Measurements from ENCODE around the gene PRR18. TPM values are rescaled to one million over a fixed set of nuclear protein-coding genes. Genes with fewer than 3 reads are reported as not detected.

Gene PRR18
- total and polyA plus RNA-seq, 2 of the 13 experiments (the other 11 are each of a cell fraction or from before 2014, with no cell fraction given): 0.04 TPM

GRCh38 chr6:166330612-166331011, 22.4 kb upstream of the PRR18 start (continued):
- no peak for TF ChIP-seq FOXK1 (CRISPR knock-in tag; IDR thresholded peaks at IDR 0.05; ENCODE audit: borderline replicate concordance, low read depth)
- TF ChIP-seq ZNF230 (CRISPR knock-in tag; IDR thresholded peaks at IDR 0.05): no peak
- no peak for TF ChIP-seq SMARCE1 (IDR thresholded peaks at IDR 0.05; ENCODE audit: borderline replicate concordance)
- no peak for TF ChIP-seq PTBP1 (IDR thresholded peaks at IDR 0.05; ENCODE audit: low read depth, low read length, poor library complexity, severe bottlenecking)
- no peak for TF ChIP-seq RNF219 (CRISPR knock-in tag; IDR thresholded peaks at IDR 0.05)
- TF ChIP-seq ZNF431 (CRISPR knock-in tag; IDR thresholded peaks at IDR 0.05; ENCODE audit: borderline replicate concordance, low read depth): no peak
- no peak for TF ChIP-seq ZBTB39 (CRISPR knock-in tag; IDR thresholded peaks at IDR 0.05)
- TF ChIP-seq E2F2 (CRISPR knock-in tag; IDR thresholded peaks at IDR 0.05; ENCODE audit: borderline replicate concordance): no peak
- 0 out of 2 replicates have a peak, but pooled peaks have one; percentile 46 for TF ChIP-seq ISL2 (CRISPR knock-in tag; IDR thresholded peaks at IDR 0.05)
- 0 out of 2 replicates have a peak, but pooled peaks have one; percentile 33 for TF ChIP-seq RBAK (CRISPR knock-in tag; IDR thresholded peaks at IDR 0.05)
- no peak for TF ChIP-seq TCF12 (IDR thresholded peaks at IDR 0.05)
- no peak for TF ChIP-seq TCF12 (CRISPR knock-in tag; IDR thresholded peaks at IDR 0.05)
- TF ChIP-seq NCOA2 (CRISPR knock-in tag; IDR thresholded peaks at IDR 0.05): peak; percentile 53
- no peak for TF ChIP-seq ZNF460 (CRISPR knock-in tag; IDR thresholded peaks at IDR 0.05; ENCODE audit: borderline replicate concordance)
- 0 out of 2 replicates have a peak, but pooled peaks have one; percentile 31 for TF ChIP-seq ZSCAN31 (CRISPR knock-in tag; IDR thresholded peaks at IDR 0.05; ENCODE audit: low read depth)
- TF ChIP-seq ZFYVE20 (CRISPR knock-in tag; IDR thresholded peaks at IDR 0.05; ENCODE audit: borderline replicate concordance, low read depth): no peak
- no peak for TF ChIP-seq HCFC1 (IDR thresholded peaks at IDR 0.05; ENCODE audit: low read depth, low read length)
- TF ChIP-seq SATB2 (CRISPR knock-in tag; IDR thresholded peaks at IDR 0.05): no peak
- TF ChIP-seq ZC3H13 (CRISPR knock-in tag; IDR thresholded peaks at IDR 0.05): no peak
- no peak for TF ChIP-seq ZNF510 (CRISPR knock-in tag; IDR thresholded peaks at IDR 0.05; ENCODE audit: low read depth)
- peak; percentile 52; the same call in 1 of the 2 replicates for TF ChIP-seq ZNF598 (CRISPR knock-in tag; IDR thresholded peaks at IDR 0.05; ENCODE audit: borderline replicate concordance)
- TF ChIP-seq TARDBP (CRISPR knock-in tag; IDR thresholded peaks at IDR 0.05): peak; percentile 56; the same call in 1 of the 2 replicates
- TF ChIP-seq RBM22 (optimal IDR thresholded peaks at IDR 0.05; ENCODE audit: low read length): peak; percentile 60
- TF ChIP-seq SP2 (CRISPR knock-in tag; IDR thresholded peaks at IDR 0.05): no peak
- TF ChIP-seq SP140L (CRISPR knock-in tag; IDR thresholded peaks at IDR 0.05; ENCODE audit: borderline replicate concordance): no peak
- no peak for TF ChIP-seq ZNF101 (CRISPR knock-in tag; IDR thresholded peaks at IDR 0.05; ENCODE audit: borderline replicate concordance, low read depth)
- TF ChIP-seq HDAC6 (IDR thresholded peaks at IDR 0.05; ENCODE audit: low read depth, low read length): no peak
- no peak for TF ChIP-seq ZNF367 (CRISPR knock-in tag; IDR thresholded peaks at IDR 0.05; ENCODE audit: borderline replicate concordance)

All from HepG2 (cell line).